Measurements from ENCODE around the gene FGFR2.

DNA sequence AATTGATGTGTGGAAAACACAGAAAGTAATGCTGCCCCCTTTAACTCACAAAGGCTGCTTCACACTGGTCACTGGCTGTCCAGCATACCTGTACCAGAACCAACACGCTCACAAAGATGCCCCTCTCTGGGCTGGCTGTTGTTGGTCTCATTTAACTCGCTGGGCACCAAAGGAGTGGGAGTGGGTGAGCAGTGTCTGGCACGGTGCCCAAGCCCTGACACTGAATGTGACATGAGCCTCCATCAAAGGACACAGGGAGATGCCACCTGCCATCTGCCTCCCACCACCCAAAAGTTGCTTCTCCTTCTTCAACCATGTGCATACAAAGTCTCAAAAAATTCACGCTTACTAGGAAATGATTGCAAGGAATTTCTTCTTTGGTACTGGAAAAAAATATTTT is 86.8 kb downstream of the FGFR2 start:
- TF ChIP-seq, protein P1, sequence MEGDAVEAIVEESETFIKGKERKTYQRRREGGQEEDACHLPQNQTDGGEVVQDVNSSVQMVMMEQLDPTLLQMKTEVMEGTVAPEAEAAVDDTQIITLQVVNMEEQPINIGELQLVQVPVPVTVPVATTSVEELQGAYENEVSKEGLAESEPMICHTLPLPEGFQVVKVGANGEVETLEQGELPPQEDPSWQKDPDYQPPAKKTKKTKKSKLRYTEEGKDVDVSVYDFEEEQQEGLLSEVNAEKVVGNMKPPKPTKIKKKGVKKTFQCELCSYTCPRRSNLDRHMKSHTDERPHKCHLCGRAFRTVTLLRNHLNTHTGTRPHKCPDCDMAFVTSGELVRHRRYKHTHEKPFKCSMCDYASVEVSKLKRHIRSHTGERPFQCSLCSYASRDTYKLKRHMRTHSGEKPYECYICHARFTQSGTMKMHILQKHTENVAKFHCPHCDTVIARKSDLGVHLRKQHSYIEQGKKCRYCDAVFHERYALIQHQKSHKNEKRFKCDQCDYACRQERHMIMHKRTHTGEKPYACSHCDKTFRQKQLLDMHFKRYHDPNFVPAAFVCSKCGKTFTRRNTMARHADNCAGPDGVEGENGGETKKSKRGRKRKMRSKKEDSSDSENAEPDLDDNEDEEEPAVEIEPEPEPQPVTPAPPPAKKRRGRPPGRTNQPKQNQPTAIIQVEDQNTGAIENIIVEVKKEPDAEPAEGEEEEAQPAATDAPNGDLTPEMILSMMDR (conservative IDR thresholded peaks at IDR 0.05; ENCODE audit: low read length), result no peak
- TF ChIP-seq EZH2phosphoT487 (IDR thresholded peaks at IDR 0.05; ENCODE audit: borderline replicate concordance, low read depth, low read length), result no peak

Data from OCI-LY7 (cell line).